HCT116 (cell line): Measurements from ENCODE around the gene BCKDHB. TPM values are rescaled to one million over a fixed set of nuclear protein-coding genes. Genes with fewer than 3 reads are reported as not detected.
"Not testable (repeated sequence)": the region's sequence is repeated elsewhere in the genome, so short reads cannot be mapped to it uniquely, and the experiment has no call there.

ENCODE experiments used
- ATAC-seq: fragments of 200-7000 bp; cut with Tn5 transposase; 2 replicates; pipeline ENCODE4 v1.9.1; 2020; ENCODE audit warnings: mild to moderate bottlenecking, moderate library complexity
- BruUV-seq: library from RNA; stranded (reverse); fragments of 400-500 nt; replicated peaks from 2 replicates; lab custom pipeline; 2021; lab: Mats Ljungman, UMichigan
- CTCF ChIA-PET: fragments of 300-600 bp; sonication (Branson Sonifier 250); formaldehyde crosslinking; loops from one replicate; lab custom pipeline; 2021; ENCODE audit warnings: antibody characterized with exemption; lab: Charles Lee
- POLR2A ChIA-PET: fragments of 300-600, 350-600 bp; sonication (Branson Sonifier 250); formaldehyde crosslinking; loops from one replicate; lab custom pipeline; 2021; ENCODE audit warnings: antibody characterized with exemption; lab: Charles Lee
- RAD21 ChIA-PET, 2 experiments: fragments of 300-600 bp; sonication (Branson Sonifier 250); formaldehyde crosslinking; loops; one replicate each; lab custom pipeline; 2023; ENCODE audit warnings: low total read pairs in 2 of 2; ENCODE audit not compliant: uncharacterized antibody in 2 of 2, unreplicated experiment in 2 of 2, low non-redundant PET in 1 of 2; lab: Charles Lee
- DNase-seq: peaks from one replicate; pipeline ENCODE4 v3.0.0-alpha.2; 2010; ENCODE audit warnings: low read depth, low spot score
- H2AFZ ChIP-seq: fragments of 200-600 bp; shearing (Covaris generic), sonication (generic); 2 replicates; pipeline ENCODE4 v1.6.1; 2017; ENCODE audit warnings: low read depth, mixed run types, mixed read lengths, antibody characterized with exemption, low read length; ENCODE audit not compliant: poor library complexity, severe bottlenecking
- H3K27ac ChIP-seq: 2 replicates; pipeline ENCODE4 v1.5.1; 2012; ENCODE audit warnings: low read depth, low read length
- H3K27me3 ChIP-seq: fragments of 200-600 bp; sonication (generic); 2 replicates; pipeline ENCODE4 v1.6.1; 2016; ENCODE audit warnings: mixed run types, low read length, mixed read lengths; ENCODE audit not compliant: insufficient read depth
- H3K36me3 ChIP-seq, 2 experiments: fragments of 200-500 bp in 1 of 2; fragments of 200-600 bp in 1 of 2; sonication (Bioruptor generic) in 1 of 2; sonication (generic) in 1 of 2; 2 replicates each; pipeline versions ENCODE4 v1.5.1 to v1.6.1; 2014 to 2016; ENCODE audit warnings: low read length in 2 of 2, inconsistent platforms in 1 of 2, mixed read lengths in 1 of 2, mixed run types in 1 of 2; ENCODE audit not compliant: insufficient read depth in 2 of 2, control insufficient read depth in 1 of 2
- H3K4me1 ChIP-seq, 2 experiments: fragments of 200-600 bp in 1 of 2; sonication (generic) in 1 of 2; 2 replicates each; pipeline versions ENCODE4 v1.5.1 to v1.6.1; 2012 to 2017; ENCODE audit warnings: low read length in 2 of 2, inconsistent platforms in 1 of 2, mild to moderate bottlenecking in 1 of 2, mixed read lengths in 1 of 2, mixed run types in 1 of 2, moderate library complexity in 1 of 2; ENCODE audit not compliant: insufficient read depth in 2 of 2, control insufficient read depth in 1 of 2
- H3K4me2 ChIP-seq: fragments of 200-600 bp; sonication (generic); 2 replicates; pipeline ENCODE4 v1.6.1; 2017; ENCODE audit warnings: mixed run types, low read length, mixed read lengths
- H3K4me3 ChIP-seq, 2 experiments: fragments of 200-600 bp in 1 of 2; sonication (generic) in 1 of 2; replicated peaks in 1 of 2; 2 replicates each; pipeline ENCODE4 v1.5.1; 2011 to 2016; ENCODE audit warnings: low read length in 2 of 2, control low read depth in 1 of 2, low read depth in 1 of 2, mild to moderate bottlenecking in 1 of 2, mixed read lengths in 1 of 2, mixed run types in 1 of 2
- H3K79me2 ChIP-seq: fragments of 200-600 bp; sonication (generic); 2 replicates; pipeline ENCODE4 v1.6.1; 2017; ENCODE audit warnings: mild to moderate bottlenecking, mixed run types, low read length, moderate library complexity, mixed read lengths; ENCODE audit not compliant: insufficient read depth
- H3K9ac ChIP-seq: fragments of 200-600 bp; sonication (generic); 2 replicates; pipeline ENCODE4 v1.6.1; 2016; ENCODE audit warnings: low read length, mixed read lengths
- H3K9me2 ChIP-seq: fragments of 200-600 bp; sonication (generic), shearing (Covaris generic); 2 replicates; pipeline ENCODE4 v1.6.1; 2017; ENCODE audit warnings: mixed run types, mild to moderate bottlenecking, moderate library complexity; ENCODE audit not compliant: insufficient read depth
- H3K9me3 ChIP-seq, 2 experiments: fragments of 200-500 bp in 1 of 2; fragments of 200-600 bp in 1 of 2; sonication (Bioruptor generic) in 1 of 2; sonication (generic) in 1 of 2; 2 replicates each; pipeline ENCODE4 v1.6.1; 2014 to 2017; ENCODE audit warnings: low read length in 2 of 2, mixed read lengths in 2 of 2, inconsistent platforms in 1 of 2, low read depth in 1 of 2, mild to moderate bottlenecking in 1 of 2, mixed run types in 1 of 2, moderate library complexity in 1 of 2; ENCODE audit not compliant: control insufficient read depth in 1 of 2, insufficient read depth in 1 of 2
- H4K20me1 ChIP-seq: fragments of 200-600 bp; sonication (generic), shearing (Covaris generic); 2 replicates; pipeline ENCODE4 v1.6.1; 2017; ENCODE audit warnings: mixed run types, mild to moderate bottlenecking, moderate library complexity; ENCODE audit not compliant: insufficient read depth
- CEBPB ChIP-seq: IDR thresholded peaks from 2 replicates; pipeline ENCODE4 v1.6.1; 2012; ENCODE audit warnings: low read depth
- EGR1 ChIP-seq: IDR thresholded peaks from 2 replicates; pipeline ENCODE4 v1.6.1; 2012; ENCODE audit warnings: low read depth
- EZH2 ChIP-seq: fragments of 200-600 bp; sonication (generic); IDR thresholded peaks from 2 replicates; pipeline ENCODE4 v1.6.1; 2017; ENCODE audit warnings: antibody characterized with exemption, mixed run types
- EZH2phosphoT487 ChIP-seq: fragments of 200-600 bp; IDR thresholded peaks from 2 replicates; pipeline ENCODE4 v1.6.1; 2018; ENCODE audit warnings: antibody characterized with exemption, borderline replicate concordance
- JUND ChIP-seq: IDR thresholded peaks from 2 replicates; pipeline ENCODE4 v1.6.1; 2012
- MAX ChIP-seq: IDR thresholded peaks from 2 replicates; pipeline ENCODE4 v1.6.1; 2012
- POLR2AphosphoS5 ChIP-seq: IDR thresholded peaks from 2 replicates; pipeline ENCODE4 v1.6.1; 2011; ENCODE audit warnings: mild to moderate bottlenecking, low read depth, low read length, moderate library complexity
- RAD21 ChIP-seq: IDR thresholded peaks from 2 replicates; pipeline ENCODE4 v1.6.1; 2012; ENCODE audit warnings: low read depth, mild to moderate bottlenecking
- SP1 ChIP-seq: IDR thresholded peaks from 2 replicates; pipeline ENCODE4 v1.6.1; 2012; ENCODE audit warnings: low read depth
- TCF7L2 ChIP-seq: IDR thresholded peaks from 2 replicates; pipeline ENCODE4 v1.7.0; 2011; ENCODE audit warnings: borderline replicate concordance, inconsistent platforms; ENCODE audit not compliant: insufficient read depth, insufficient read length; ENCODE audit errors: extremely low read depth
- YY1 ChIP-seq: IDR thresholded peaks from 2 replicates; pipeline ENCODE4 v1.6.1; 2011; ENCODE audit warnings: low read length, low read depth, moderate library complexity, mild to moderate bottlenecking; ENCODE audit not compliant: insufficient replicate concordance; ENCODE audit errors: extremely low read depth
- ZNF274 ChIP-seq: fragments of 200-500 bp; sonication (Bioruptor generic); IDR thresholded peaks from 2 replicates; pipeline ENCODE4 v1.6.1; 2014; ENCODE audit warnings: mild to moderate bottlenecking, low read depth, low read length, inconsistent platforms
- intact Hi-C: fragments of 100-400 bp; cut with micrococcal nuclease; formaldehyde crosslinking; loops from 2 replicates; pipeline ENCODE4 v1.10.0; 2022
- total RNA-seq: library from RNA; stranded (reverse); gene quantifications from one replicate; pipeline ENCODE4 v1.2.1, GENCODE V29; 2021; ENCODE audit not compliant: unreplicated experiment
- TF ChIP-seq, protein P1 (sequence below): IDR thresholded peaks from 2 replicates; pipeline ENCODE4 v1.6.1; 2012; ENCODE audit warnings: low read depth
- TF ChIP-seq, protein P2 (sequence below): IDR thresholded peaks from 2 replicates; pipeline ENCODE4 v1.6.1; 2012

The BCKDHB gene
- total RNA-seq, 1 experiment from 2014 or later = 11.2 TPM

GRCh38 chr6:80289727-80290126 is 183.3 kb downstream of the BCKDHB start:
- Histone ChIP-seq H3K9me3 (no peaks in the 10 kb centered on the region; a peak in 1 of 4 replicates), H4K20me1 (no peaks in the 10 kb centered on the region), H3K27me3 (no peaks in the 10 kb centered on the region), H3K4me3 (no peak overlapping the region), H3K4me1 (no peaks in the 10 kb centered on the region), H3K79me2 (no peaks in the 10 kb centered on the region), H2AFZ (no peak overlapping the region), H3K9me2 (no peaks in the 10 kb centered on the region), H3K4me2 (no peak overlapping the region), H3K36me3 (no peaks in the 10 kb centered on the region), H3K27ac (no peak overlapping the region), H3K9ac (no peak overlapping the region)
- CTCF ChIA-PET = no interaction called here
- no TSS peak for BruUV-seq
- RAD21 ChIA-PET = no interaction called here
- POLR2A ChIA-PET = no interaction called here
- ATAC-seq = no peak
- DNase-seq = no peak
- TF ChIP-seq EGR1 (no peak), JUND (no peak), MAX (no peak), EZH2phosphoT487 (no peak), SP1 (no peak), ZNF274 (no peak), RAD21 (no peak), EZH2 (no peak), CEBPB (no peak), YY1 (no peak), TCF7L2 (no peak), POLR2AphosphoS5 (no peak)
- TF ChIP-seq, protein P1, sequence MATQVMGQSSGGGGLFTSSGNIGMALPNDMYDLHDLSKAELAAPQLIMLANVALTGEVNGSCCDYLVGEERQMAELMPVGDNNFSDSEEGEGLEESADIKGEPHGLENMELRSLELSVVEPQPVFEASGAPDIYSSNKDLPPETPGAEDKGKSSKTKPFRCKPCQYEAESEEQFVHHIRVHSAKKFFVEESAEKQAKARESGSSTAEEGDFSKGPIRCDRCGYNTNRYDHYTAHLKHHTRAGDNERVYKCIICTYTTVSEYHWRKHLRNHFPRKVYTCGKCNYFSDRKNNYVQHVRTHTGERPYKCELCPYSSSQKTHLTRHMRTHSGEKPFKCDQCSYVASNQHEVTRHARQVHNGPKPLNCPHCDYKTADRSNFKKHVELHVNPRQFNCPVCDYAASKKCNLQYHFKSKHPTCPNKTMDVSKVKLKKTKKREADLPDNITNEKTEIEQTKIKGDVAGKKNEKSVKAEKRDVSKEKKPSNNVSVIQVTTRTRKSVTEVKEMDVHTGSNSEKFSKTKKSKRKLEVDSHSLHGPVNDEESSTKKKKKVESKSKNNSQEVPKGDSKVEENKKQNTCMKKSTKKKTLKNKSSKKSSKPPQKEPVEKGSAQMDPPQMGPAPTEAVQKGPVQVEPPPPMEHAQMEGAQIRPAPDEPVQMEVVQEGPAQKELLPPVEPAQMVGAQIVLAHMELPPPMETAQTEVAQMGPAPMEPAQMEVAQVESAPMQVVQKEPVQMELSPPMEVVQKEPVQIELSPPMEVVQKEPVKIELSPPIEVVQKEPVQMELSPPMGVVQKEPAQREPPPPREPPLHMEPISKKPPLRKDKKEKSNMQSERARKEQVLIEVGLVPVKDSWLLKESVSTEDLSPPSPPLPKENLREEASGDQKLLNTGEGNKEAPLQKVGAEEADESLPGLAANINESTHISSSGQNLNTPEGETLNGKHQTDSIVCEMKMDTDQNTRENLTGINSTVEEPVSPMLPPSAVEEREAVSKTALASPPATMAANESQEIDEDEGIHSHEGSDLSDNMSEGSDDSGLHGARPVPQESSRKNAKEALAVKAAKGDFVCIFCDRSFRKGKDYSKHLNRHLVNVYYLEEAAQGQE = no peak
- TF ChIP-seq, protein P2, sequence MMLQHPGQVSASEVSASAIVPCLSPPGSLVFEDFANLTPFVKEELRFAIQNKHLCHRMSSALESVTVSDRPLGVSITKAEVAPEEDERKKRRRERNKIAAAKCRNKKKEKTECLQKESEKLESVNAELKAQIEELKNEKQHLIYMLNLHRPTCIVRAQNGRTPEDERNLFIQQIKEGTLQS = no peak
- intact Hi-C loops = no loop called here

- CTCF ChIA-PET, H3K9me3 ChIP-seq, H3K9me2 ChIP-seq, DNase-seq, intact Hi-C loops, RAD21 ChIA-PET, H3K27me3 ChIP-seq, H3K9ac ChIP-seq, H3K4me2 ChIP-seq, H3K36me3 ChIP-seq, BruUV-seq, H2AFZ ChIP-seq, H3K27ac ChIP-seq, H4K20me1 ChIP-seq, H3K79me2 ChIP-seq, ATAC-seq, POLR2A ChIA-PET, H3K4me3 ChIP-seq, H3K4me1 ChIP-seq: not testable (repeated sequence)
These were observed 188.1 kb downstream of the BCKDHB start for GRCh38 chr6:80294531-80294930.
